HG02943 (cell line): Measurements from ENCODE around the gene MS4A4A.
"Not testable (repeated sequence)": the region's sequence is repeated elsewhere in the genome, so short reads cannot be mapped to it uniquely, and the experiment has no call there.

Experiments
- ATAC-seq: cut with Tn5 transposase; IDR thresholded peaks from one replicate; pipeline ENCODE4 v1.9.1; 2021; ENCODE audit warnings: mild to moderate bottlenecking, low read depth, moderate library complexity; ENCODE audit not compliant: unreplicated experiment

Gene MS4A4A

DNA sequence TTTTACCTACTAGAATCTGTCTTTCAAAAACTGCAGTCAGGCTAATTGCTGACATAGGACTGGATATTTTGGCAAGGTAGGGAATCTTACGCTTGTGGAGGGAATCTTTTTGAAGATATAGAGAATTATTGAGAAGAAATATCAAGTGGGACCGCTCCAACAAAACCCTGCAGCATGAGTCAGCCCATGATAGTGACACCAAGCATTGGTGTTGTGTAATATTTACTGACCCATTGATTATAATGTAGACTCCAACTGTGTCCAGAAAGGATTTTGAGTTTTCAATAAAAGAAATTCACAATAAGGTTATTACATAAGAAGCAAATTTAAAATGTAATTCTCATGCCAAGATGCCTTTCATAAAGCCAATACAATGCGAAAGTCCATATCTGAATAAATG lies 20.7 kb downstream of the MS4A4A start:
- ATAC-seq, result no peak

DNA sequence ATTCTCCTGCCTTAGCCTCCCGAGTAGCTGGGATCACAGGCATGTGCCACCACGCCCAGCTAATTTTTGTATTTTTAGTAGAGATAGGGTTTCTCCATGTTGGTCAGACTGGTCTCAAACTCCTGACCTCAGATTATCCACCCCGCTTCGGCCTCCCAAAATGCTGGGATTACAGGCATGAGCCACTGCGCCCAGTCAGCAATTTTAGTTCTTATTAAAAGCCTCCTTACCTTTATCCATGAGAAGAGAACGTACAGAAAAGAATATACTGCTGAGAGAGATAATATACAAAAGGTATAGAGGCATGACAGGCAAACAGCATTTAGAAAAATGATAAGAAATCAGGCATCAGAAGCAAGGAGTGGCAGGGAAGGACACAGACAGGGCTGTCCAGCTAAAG lies 21.4 kb downstream of the MS4A4A start:
- not testable (repeated sequence) for ATAC-seq

DNA sequence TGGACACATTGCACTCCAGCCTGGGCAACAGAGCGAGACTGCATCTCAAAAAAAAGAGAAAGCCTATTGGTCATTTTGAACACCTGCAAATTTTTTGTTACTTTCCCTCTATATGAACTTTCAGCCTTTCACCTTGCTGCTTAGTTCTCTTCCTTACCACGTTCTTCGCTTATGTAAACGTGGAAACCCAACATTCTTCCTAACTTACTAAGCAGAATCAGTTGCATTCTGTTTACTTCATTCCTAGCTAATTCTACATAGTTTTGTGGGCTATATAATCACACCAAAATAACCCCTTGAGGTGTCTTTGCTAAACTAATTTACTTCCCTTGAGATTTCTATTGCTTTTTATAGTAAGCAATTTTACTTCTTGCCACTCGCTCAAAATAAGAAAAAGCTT lies 23.2 kb downstream of the MS4A4A start:
- ATAC-seq, result no peak

DNA sequence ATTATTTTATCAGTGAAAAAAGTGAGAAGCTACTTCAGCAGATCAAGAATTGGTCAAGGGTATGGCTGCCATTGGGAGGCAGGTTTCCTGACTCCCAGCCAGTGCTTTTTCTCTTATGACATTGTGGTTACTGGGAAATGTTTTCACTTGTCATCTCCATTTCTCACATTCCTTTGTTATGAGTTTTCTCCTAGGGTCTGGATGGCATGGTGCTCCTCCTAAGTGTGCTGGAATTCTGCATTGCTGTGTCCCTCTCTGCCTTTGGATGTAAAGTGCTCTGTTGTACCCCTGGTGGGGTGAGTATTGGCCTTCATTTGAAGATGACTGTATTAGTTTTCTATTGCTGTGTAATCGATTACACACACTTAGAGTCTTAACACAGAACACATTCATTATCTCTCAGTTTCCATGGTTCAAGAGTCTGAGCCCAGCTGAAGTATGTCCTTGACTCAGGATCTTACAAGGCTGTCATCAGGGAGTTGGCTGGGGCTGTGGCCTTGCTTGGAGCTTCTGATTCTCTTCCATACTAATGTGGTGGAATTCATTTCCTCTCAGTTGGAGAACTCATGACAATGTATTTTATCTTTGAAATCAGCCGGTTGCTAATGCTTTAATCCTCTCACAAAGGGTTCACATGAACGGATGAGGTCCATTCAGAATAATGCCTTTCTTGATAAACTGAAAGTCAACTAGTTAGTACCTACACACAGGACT lies 25.6 kb downstream of the MS4A4A start:
- no peak for ATAC-seq

DNA sequence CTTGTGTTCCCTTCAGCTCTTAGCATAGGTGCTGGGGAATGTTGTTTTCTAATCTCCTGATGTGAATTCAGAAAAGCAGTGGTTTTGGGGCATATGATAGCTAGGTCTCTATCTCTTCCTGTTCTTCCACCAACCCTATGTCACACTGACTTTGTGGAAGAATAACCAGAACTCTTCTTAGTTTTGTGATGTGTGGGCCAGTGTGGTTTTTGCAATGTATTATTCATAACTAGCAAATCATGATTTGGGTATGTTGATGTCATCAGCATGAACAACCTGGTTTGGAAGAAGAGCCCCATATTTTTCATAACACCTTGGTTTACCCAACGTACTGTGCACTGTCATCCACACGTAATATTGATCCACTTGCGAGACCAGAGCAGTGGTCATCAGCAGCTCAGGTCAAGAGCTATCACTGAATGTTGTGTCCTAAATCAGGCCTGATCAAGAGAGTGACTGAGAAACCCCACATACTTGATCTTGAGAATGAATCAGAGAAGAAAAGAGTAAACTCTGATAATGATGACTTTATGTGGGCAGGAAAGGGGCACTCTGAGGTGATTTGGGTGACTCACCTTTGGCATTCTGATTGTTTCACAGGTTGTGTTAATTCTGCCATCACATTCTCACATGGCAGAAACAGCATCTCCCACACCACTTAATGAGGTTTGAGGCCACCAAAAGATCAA lies 27.2 kb downstream of the MS4A4A start:
- ATAC-seq, result no peak

DNA sequence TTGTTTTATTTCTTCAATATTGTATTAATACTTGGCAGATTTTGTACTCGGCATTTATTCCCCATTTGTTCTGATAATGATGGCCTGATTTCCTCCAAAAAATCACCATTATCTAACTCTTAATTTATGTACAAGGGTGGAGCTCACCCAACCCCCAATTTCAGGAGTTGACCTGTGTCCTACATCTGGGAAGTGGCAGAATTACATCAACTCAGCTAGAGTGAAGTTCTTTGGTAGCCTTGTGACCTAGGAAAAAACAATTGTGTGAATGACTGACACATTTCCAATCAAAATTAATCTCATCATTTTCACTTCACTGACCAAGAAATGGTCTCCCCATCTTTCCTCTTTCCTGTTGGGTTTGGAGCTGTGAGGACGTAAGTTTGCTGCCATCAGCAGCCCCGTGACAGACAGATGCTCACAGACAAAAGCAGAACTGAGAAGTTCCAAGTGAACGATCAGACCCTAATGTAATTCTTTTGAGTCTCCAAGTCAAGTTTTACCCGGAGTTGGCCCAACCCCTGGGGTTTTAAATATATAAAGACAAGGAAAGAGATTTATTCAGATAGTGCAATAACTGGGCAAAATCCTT lies 30.0 kb downstream of the MS4A4A start:
- no peak for ATAC-seq

DNA sequence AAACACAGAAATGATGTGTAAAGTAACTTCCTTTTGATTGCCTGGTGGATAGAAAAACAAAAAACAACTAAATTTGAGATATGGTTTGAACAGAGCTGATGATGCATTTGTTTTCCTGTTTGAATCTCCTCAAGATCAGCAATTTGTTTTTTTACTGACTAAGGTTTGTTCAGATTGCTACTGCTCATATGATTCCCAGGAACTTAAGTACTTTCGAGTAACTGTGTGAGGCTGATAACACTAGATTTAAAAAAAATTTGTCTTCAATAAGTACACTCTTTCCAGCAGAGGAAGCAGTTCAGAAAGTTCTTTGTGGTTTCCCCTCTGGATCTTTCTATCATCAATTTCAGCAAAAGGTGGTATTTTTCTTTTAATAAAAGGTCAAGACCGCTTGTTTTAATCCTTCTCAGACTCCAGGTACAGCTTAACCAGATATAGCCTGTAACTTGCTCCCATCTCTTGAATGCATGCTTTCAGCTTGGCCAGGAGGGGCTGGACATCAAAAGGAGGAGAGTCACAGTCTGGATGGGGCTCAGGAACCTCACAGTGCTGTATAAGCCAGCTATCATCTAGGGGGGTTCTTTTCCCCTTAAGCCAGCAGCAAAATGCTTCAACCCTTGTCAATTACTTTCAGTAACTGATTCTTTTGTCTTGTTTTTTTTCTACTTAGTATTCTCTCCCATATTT lies 34.3 kb downstream of the MS4A4A start:
- no peak for ATAC-seq

DNA sequence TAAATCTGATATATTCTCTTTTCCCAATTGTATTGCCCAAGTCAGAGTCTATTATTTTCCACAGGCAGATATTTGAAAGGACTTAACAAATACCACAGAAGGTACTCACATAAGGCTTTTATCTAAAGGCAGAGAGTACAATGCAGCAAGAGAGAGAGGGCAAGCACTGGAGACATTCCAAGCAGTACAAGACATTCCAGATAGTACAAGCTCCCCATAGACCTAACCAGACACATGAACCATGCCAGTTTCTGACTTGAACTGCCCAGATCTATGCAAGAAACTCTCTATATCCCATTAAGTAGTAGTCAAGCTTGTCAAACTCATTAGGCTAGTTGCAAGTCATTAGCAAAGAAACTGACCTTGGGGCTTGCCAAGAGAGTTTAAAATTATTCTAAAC lies 35.4 kb downstream of the MS4A4A start:
- ATAC-seq, result no peak

DNA sequence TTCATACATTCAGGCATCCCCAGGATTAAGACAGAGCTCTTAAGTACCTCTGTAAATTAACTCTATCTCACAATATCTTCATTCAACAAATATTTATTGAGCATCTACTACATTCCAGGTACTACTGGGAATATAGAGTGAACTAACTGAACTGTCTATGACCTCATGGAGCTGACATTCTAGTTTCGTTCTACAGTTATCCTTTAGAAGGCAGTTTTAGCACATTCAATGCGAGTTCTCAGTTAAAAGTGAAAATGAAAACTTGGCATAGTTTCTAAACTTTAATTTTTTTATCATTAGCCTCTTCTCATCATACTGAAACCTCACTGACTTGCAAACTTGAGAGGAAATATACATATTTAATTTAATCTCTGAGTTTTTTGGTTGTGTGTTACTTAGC lies 35.9 kb downstream of the MS4A4A start:
- no peak for ATAC-seq

DNA sequence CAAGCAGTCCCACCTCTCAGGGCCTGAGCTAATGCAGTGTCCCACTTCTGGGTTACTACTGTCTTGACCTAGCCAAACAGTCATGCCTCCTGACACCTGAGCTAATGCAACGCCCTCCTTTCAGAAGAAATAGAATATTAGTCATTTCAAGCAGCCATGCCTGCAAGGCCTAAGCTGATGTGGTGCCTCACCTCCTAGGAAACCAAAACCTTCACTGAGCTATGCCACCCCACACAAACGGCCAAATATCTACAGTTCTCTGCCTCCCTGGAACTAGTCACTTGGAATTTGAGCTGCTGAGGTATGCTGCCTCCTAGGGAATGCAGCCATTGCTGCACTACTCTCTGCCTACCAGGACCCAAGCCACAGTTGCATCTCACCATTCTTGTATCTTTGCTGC lies 38.3 kb downstream of the MS4A4A start:
- no peak for ATAC-seq

DNA sequence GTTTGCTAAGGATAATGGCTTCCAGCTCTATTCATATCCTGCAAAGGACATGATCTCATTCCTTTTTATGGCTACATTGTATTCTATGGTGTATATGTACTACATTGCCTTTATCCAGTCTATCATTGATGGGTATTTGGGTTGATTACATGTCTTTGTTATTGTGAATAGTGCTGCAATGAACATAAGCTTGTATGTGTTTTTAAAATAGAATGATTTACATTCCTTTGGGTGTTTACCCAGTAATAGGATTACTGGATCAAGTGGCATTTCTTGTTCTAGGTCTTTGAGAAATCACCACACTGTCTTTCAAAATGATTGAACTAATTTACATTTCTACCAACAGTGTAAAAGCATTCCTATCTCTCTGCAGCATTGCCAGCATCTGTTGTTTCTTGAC lies 40.6 kb downstream of the MS4A4A start:
- ATAC-seq, result no peak

DNA sequence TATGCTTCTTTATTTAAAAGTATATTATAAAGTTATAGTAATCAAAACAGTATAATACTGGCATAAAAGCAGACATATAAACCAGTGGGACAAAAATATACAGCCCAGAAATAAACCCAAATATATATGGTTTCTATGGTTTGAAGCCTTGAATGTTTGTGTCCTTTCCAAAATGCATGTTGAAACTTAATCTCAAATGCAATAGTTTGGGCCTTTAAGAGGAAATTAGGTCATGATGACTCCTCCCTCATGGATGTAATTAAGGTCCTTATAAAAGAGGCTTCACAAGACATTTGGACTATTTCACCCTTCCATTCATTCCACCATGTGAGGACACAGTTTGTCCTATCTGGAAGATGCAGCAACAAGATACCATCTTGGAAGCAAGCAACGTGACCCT lies 46.5 kb downstream of the MS4A4A start, which contains the start of gene MS4A6E:
Gene MS4A6E, plus strand, starts transcription at position 301 of the 400 bp plus-strand sequence. CDS start 7,641 bp downstream, outside the sequence.
- no peak for ATAC-seq

DNA sequence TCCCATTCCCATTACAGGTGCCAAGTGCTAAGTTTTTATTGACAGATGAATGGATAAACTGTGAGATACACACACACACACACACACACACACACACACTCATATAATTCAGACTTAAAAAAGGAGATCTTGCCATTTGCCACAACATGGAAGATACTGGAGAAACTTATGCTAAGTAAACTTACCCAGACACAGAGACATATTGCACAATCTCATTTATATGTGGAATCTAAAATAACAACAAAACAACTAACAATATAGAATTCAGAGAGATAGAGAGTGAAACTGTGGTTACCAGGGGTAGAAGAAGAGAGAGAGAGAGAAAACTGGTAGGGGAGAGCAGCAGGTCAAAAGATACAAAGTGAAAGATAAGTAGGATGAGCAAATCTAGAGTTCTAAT lies 48.0 kb downstream of the MS4A4A start:
- no peak for ATAC-seq

DNA sequence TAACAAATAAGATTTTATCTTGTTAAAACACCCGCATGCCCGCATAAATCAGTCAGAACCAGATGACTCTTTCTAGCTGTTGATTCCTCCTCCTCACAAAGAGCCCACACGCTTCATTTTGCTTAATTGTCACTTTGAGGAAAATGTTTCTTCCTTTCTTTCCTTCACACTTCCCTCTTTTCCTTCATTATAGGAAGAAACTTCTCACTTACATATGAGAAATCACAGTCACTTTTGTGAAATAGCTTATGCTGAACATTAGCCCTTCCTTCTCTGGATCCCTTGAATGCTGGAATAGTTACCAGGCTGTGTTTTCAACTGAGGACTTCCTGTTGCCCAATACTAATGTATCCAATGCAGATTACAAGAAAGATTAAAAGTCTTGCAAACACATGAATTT lies 52.4 kb downstream of the MS4A4A start:
- ATAC-seq, result no peak

DNA sequence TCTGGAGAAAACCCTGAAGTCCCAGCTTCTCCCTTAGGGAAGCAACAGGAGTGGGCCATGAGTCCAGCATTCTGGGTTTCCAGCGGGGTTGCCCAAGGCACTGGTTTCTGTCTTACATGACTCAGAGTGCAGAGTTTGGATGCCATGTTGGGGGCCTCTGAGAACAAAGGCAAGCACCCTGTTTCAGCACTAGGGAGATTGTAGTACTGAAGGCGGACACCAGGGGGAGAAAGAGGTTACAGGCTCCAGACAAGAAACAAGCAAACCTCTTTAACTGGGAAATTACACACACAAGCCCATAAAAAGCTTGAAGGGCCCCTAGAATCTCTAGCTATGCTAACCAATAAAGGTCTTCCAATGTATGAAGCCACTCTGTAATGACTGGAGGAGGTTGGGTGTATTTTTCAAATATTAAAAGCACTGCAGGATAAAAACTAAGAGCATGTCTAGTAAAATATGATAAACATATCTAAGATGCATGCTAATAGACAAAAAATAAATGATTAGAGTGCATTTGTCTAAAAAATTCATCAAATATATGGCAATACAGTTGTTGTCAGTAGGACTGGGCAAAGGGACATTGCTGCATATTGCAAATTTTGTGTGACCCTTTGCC lies 53.6 kb downstream of the MS4A4A start:
- no peak for ATAC-seq

DNA sequence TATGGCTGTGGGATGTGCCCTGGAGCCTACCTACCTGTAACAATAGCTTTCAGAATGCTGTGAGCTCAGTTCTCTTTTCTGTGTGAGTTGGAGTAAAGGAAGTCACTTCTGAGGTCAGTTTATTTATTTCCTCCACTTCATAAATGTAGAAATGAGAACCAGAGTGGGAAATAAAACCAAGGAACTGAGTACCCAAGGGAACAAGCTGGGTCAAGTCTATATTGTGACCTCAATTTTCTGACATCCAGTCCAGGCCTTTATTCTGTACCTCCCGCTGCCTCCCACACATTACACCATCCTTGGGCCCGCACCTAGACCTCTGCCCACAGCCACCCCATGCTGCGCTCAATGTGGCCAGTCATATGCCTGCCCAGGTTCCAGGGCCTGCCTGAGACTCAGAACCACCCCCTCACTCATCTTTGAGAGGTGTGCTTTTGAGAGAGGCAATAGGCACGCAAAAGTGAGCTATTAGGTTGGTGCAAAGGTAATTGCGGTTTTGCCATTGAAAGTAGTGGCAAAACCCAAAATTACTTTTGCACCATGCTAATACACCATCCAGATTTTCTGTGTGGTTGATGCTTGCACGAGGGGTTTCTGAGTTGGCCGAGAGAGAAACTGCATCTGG lies 56.4 kb downstream of the MS4A4A start:
- ATAC-seq, result no peak

DNA sequence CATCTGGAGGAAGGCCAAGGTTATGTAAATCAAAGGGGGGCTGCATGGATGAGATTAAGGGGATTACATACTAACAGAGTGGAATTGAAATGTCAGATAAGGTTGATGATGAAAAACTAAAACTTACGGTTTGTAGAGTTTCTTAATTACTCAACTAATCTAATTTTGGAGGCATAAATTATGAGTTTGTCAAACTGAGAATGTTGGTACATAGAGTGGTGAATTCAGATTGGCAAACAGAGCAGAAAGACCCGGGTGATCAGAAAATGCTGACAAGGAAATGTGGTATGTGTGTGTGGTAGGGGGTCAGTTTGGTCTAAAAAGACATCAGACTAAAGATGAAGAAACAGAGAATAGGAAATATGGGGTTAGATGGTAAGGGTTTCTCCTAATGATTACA lies 57.6 kb downstream of the MS4A4A start:
- no peak for ATAC-seq

DNA sequence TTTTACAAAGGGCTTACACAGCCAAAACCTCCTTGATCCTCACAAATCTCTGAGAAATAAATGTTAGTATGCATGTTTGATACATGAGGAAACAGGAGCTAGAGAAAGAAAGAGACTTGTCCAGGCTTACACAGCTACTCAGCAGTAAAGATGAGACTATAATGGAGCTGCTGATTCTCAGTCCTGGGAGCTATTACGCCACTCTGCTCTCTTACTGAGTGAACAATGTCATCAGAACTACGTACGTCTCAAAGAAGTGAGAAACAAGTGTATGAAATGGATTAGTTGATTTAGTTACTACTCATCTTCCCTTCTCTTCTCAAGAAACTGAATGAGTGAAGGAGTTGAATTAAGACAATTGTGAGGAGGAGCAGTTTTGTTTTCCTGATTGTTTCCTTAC lies 58.9 kb downstream of the MS4A4A start:
- ATAC-seq, result no peak

DNA sequence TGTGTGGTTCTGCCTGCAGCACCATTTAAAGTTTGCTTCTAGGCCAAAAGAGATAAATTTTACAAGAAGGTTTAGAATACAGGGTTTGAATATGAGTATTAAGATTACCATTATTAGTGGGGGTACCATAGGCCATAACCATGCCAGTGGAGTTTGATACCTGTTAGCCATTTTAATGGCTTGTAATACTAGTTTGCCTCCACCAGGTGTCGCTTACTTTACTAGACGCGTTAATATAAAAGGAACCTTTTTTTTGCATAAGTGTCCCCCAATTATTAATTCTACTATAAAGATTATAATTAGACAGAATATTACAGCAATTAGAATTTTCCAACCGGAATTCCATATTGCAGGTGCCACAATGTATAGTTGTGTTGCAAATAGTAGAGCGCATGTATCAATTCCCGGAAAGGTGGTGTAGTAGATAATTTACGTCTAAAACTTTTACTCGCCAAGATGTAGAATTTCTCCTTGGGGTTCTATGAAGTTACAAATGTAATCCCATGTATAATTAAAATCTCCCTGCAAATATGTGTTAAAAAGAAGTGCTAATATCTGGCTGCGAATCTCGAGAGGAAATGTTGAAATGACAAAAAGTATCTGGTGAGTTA lies 62.7 kb downstream of the MS4A4A start:
- ATAC-seq, result no peak

DNA sequence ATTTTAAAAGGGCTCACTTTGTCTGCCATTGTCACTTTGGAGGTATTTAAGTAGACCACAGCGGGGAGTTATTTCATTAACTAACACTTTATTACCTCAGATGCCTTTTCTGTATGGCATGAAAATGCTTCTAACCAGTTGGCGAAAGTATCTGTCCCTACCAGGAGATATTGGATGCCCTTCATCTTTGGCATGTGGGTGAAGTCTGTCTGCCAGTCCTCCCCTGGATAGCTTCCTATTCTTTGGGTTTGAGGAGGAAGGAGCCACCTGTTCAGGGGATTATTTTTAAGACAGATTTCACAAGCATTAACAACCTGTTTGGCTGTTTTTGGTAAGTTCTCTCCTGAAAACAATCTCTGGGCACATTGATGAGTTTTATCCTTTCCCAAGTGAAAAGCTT lies 63.7 kb downstream of the MS4A4A start:
- ATAC-seq, result no peak
